ENCODE measurements around the gene FUT2.

The FUT2 gene

GRCh38 chr19:48702701-48703100 lies 6.9 kb downstream of the FUT2 start:
- Mint-ChIP-seq H3K4me1 (peaks cover 10% of the 10 kb centered on the region), H3K4me3 (no peak overlapping the region), H3K36me3 (ENCODE audit: low read depth) (peaks cover 43% of the 10 kb centered on the region)

GRCh38 chr19:48703316-48703715 lies 7.5 kb downstream of the FUT2 start:
- H3K4me1 Mint-ChIP-seq: peaks cover 10% of the 10 kb centered on the region
- H3K27ac Mint-ChIP-seq: no peak overlapping the region
- peaks cover 21% of the 10 kb centered on the region for H3K27me3 Mint-ChIP-seq (ENCODE audit: low read depth, poor library complexity)
- H3K4me3 Mint-ChIP-seq: no peak overlapping the region
- peaks cover 17% of the 10 kb centered on the region for H3K9me3 Mint-ChIP-seq
- TF ChIP-seq CTCF (IDR thresholded peaks at IDR 0.05): no peak
- peaks cover 46% of the 10 kb centered on the region for H3K36me3 Mint-ChIP-seq (ENCODE audit: low read depth)
- DNase-seq: no peak

More at GRCh38 chr19:48702701-48703100, 6.9 kb downstream of the FUT2 start:
- no peak for TF ChIP-seq CTCF (IDR thresholded peaks at IDR 0.05)
- H3K9me3 Mint-ChIP-seq: peaks cover 17% of the 10 kb centered on the region
- no peak for DNase-seq
- H3K27me3 Mint-ChIP-seq (ENCODE audit: low read depth, poor library complexity): peaks cover 21% of the 10 kb centered on the region
- H3K27ac Mint-ChIP-seq: no peak overlapping the region

GRCh38 chr19:48705431-48705830 lies 9.7 kb downstream of the FUT2 start:
- no peak for DNase-seq
- no peak for TF ChIP-seq CTCF (IDR thresholded peaks at IDR 0.05)
- Mint-ChIP-seq H3K27ac (no peak overlapping the region), H3K4me3 (no peak overlapping the region), H3K4me1 (peaks cover 10% of the 10 kb centered on the region), H3K27me3 (ENCODE audit: low read depth, poor library complexity) (peaks cover 16% of the 10 kb centered on the region), H3K9me3 (peaks cover 22% of the 10 kb centered on the region), H3K36me3 (ENCODE audit: low read depth) (peaks cover 52% of the 10 kb centered on the region)

- Mint-ChIP-seq H3K27ac (no peak overlapping the region), H3K4me1 (peaks cover 20% of the 10 kb centered on the region), H3K36me3 (ENCODE audit: low read depth) (peaks cover 45% of the 10 kb centered on the region), H3K4me3 (no peak overlapping the region), H3K27me3 (ENCODE audit: low read depth, poor library complexity) (peaks cover 20% of the 10 kb centered on the region), H3K9me3 (peaks cover 27% of the 10 kb centered on the region)
- no peak for DNase-seq
- no peak for TF ChIP-seq CTCF (IDR thresholded peaks at IDR 0.05)
These were observed 12.7 kb downstream of the FUT2 start for GRCh38 chr19:48708471-48708870.

GRCh38 chr19:48711106-48711662 lies 15.4 kb downstream of the FUT2 start:
- H3K9me3 Mint-ChIP-seq: peaks cover 20% of the 10 kb centered on the region
- no peak overlapping the region for H3K27ac Mint-ChIP-seq
- peak overlapping the region; percentile 45 for H3K4me3 Mint-ChIP-seq
- peaks cover 22% of the 10 kb centered on the region for H3K27me3 Mint-ChIP-seq (ENCODE audit: low read depth, poor library complexity)
- no peak for DNase-seq
- H3K36me3 Mint-ChIP-seq (ENCODE audit: low read depth): peaks cover 24% of the 10 kb centered on the region
- no peak for TF ChIP-seq CTCF (IDR thresholded peaks at IDR 0.05)
- peaks cover 42% of the 10 kb centered on the region for H3K4me1 Mint-ChIP-seq
